GM19240 (cell line): Measurements from ENCODE around the gene CDCA4.

Source experiments
- DNase-seq: peaks from one replicate; pipeline ENCODE4 v3.0.0; 2011; ENCODE audit warnings: low spot score; ENCODE audit not compliant: insufficient read length

Gene CDCA4

GRCh38 chr14:105014631-105015030, 6.3 kb downstream of the CDCA4 start:
- no peak for DNase-seq

- DNase-seq = no peak
Observed at GRCh38 chr14:105014032-105014431, 6.9 kb downstream of the CDCA4 start.

- DNase-seq = no peak
Observed at GRCh38 chr14:105013150-105013785, 7.6 kb downstream of the CDCA4 start.

- no peak for DNase-seq
Observed at GRCh38 chr14:105012171-105012985, 8.5 kb downstream of the CDCA4 start.

GRCh38 chr14:105011312-105011990, 9.4 kb downstream of the CDCA4 start:
- no peak for DNase-seq

GRCh38 chr14:105010891-105011291, 10.0 kb downstream of the CDCA4 start:
- DNase-seq = no peak

GRCh38 chr14:105010106-105010505, 10.8 kb downstream of the CDCA4 start:
- no peak for DNase-seq

GRCh38 chr14:105007593-105008264, 13.2 kb downstream of the CDCA4 start:
- no peak for DNase-seq

- no peak for DNase-seq
Observed at GRCh38 chr14:105006831-105007592, 13.9 kb downstream of the CDCA4 start.

GRCh38 chr14:105005929-105006830, 14.7 kb downstream of the CDCA4 start:
- DNase-seq = no peak

- DNase-seq = no peak
Observed at GRCh38 chr14:105005329-105005928, 15.5 kb downstream of the CDCA4 start.

GRCh38 chr14:104999361-104999760, 21.5 kb downstream of the CDCA4 start:
- no peak for DNase-seq

- DNase-seq = no peak
Observed at GRCh38 chr14:104998801-104999200, 22.1 kb downstream of the CDCA4 start.

GRCh38 chr14:104996483-104996882, 24.4 kb downstream of the CDCA4 start:
- no peak for DNase-seq

GRCh38 chr14:104996032-104996431, 24.9 kb downstream of the CDCA4 start:
- no peak for DNase-seq

- DNase-seq = no peak
Observed at GRCh38 chr14:104994978-104995377, 25.9 kb downstream of the CDCA4 start.

- no peak for DNase-seq
Observed at GRCh38 chr14:104993808-104994591, 26.9 kb downstream of the CDCA4 start.

GRCh38 chr14:104993306-104993705, 27.6 kb downstream of the CDCA4 start:
- DNase-seq = no peak

GRCh38 chr14:104992501-104992900, 28.4 kb downstream of the CDCA4 start:
- no peak for DNase-seq
